Choroid plexus epithelial cell (primary cell): ENCODE results near the gene GPR82.

Experiments used
- DNase-seq: peaks from one replicate; pipeline ENCODE4 v3.0.0-alpha.2; 2010; ENCODE audit warnings: low read depth
- H3K4me3 ChIP-seq: 2 replicates; pipeline ENCODE4 v1.5.1; 2011; ENCODE audit warnings: low read depth, mild to moderate bottlenecking, control low read depth, low read length, moderate library complexity
- CTCF ChIP-seq: conservative IDR thresholded peaks from 2 replicates; pipeline ENCODE4 v1.5.1; 2011; ENCODE audit warnings: low read depth, mild to moderate bottlenecking, control low read depth, inconsistent platforms, low read length, moderate library complexity

Gene GPR82

GRCh38 chrX:41758401-41758800 lies 34.4 kb downstream of the GPR82 start:
- no peak for DNase-seq
- no peak overlapping the region for H3K4me3 ChIP-seq
- no peak for TF ChIP-seq CTCF

GRCh38 chrX:41759817-41760216 lies 35.8 kb downstream of the GPR82 start:
- DNase-seq = peak; percentile 70
- TF ChIP-seq CTCF = peak; percentile 68
- H3K4me3 ChIP-seq = no peak overlapping the region

- H3K4me3 ChIP-seq = no peak overlapping the region
- DNase-seq = no peak
- no peak for TF ChIP-seq CTCF
Observed at GRCh38 chrX:41761169-41761568, 37.2 kb downstream of the GPR82 start.

- H3K4me3 ChIP-seq = no peak overlapping the region
- TF ChIP-seq CTCF = no peak
- no peak for DNase-seq
Observed at GRCh38 chrX:41761702-41762101, 37.7 kb downstream of the GPR82 start.

GRCh38 chrX:41779030-41779564 lies 55.1 kb downstream of the GPR82 start:
- DNase-seq = peak; percentile 41
- no peak for TF ChIP-seq CTCF
- H3K4me3 ChIP-seq = no peak overlapping the region
